ENCODE results near the gene C20orf144. TPM values are rescaled to one million over a fixed set of nuclear protein-coding genes. Genes with fewer than 3 reads are reported as not detected.

Gene C20orf144
- total and polyA plus RNA-seq, 9 of the 15 experiments (the other 6 are each of a cell fraction or from before 2014, with no cell fraction given), result 0.04 to 0.23 (median 0.11) TPM; not detected in 2

GRCh38 chr20:33663161-33664084 lies 1.3 kb downstream of the C20orf144 start (continued):
- TF ChIP-seq, protein P1, sequence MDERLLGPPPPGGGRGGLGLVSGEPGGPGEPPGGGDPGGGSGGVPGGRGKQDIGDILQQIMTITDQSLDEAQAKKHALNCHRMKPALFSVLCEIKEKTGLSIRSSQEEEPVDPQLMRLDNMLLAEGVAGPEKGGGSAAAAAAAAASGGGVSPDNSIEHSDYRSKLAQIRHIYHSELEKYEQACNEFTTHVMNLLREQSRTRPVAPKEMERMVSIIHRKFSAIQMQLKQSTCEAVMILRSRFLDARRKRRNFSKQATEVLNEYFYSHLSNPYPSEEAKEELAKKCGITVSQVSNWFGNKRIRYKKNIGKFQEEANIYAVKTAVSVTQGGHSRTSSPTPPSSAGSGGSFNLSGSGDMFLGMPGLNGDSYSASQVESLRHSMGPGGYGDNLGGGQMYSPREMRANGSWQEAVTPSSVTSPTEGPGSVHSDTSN (CRISPR knock-in tag; IDR thresholded peaks at IDR 0.05; ENCODE audit: low read depth), result no peak
- TF ChIP-seq, protein P1 (tag; conservative IDR thresholded peaks at IDR 0.05; ENCODE audit: low read depth), result no peak
- TF ChIP-seq, protein P2, sequence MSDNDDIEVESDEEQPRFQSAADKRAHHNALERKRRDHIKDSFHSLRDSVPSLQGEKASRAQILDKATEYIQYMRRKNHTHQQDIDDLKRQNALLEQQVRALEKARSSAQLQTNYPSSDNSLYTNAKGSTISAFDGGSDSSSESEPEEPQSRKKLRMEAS (CRISPR knock-in tag; IDR thresholded peaks at IDR 0.05), result no peak; the same call in 1 of the 2 replicates
- TF ChIP-seq ZNF134 (CRISPR knock-in tag; conservative IDR thresholded peaks at IDR 0.05), result no peak
- no peak for TF ChIP-seq KLF10 (CRISPR knock-in tag; IDR thresholded peaks at IDR 0.05)
- TF ChIP-seq IFI16 (CRISPR knock-in tag; IDR thresholded peaks at IDR 0.05), result no peak
- no peak for TF ChIP-seq FOXK2 (conservative IDR thresholded peaks at IDR 0.05 in 1 of 2, IDR thresholded peaks at IDR 0.05 in 1 of 2; ENCODE audit: low read depth in 2 of 2)
- TF ChIP-seq ILK (tag; IDR thresholded peaks at IDR 0.05; ENCODE audit: borderline replicate concordance, low read depth), result no peak
- TF ChIP-seq ZBTB2 (IDR thresholded peaks at IDR 0.05), result no peak
- TF ChIP-seq BCLAF1 (IDR thresholded peaks at IDR 0.05; ENCODE audit: borderline replicate concordance in 1 of 2, control insufficient read depth in 1 of 2, low read depth in 2 of 2, low read length in 1 of 2), result peak in 1 of 2 experiments; percentile 76; a peak in 1 of 4 replicates
- TF ChIP-seq HLTF (IDR thresholded peaks at IDR 0.05), result no peak
- TF ChIP-seq ZNF41 (CRISPR knock-in tag; conservative IDR thresholded peaks at IDR 0.05), result no peak
- no peak for TF ChIP-seq MTF1 (CRISPR knock-in tag; IDR thresholded peaks at IDR 0.05; ENCODE audit: borderline replicate concordance)
- TF ChIP-seq PCBP1 (IDR thresholded peaks at IDR 0.05; ENCODE audit: low read depth, low read length, poor library complexity, severe bottlenecking), result peak; percentile 78
- TF ChIP-seq, protein P3, sequence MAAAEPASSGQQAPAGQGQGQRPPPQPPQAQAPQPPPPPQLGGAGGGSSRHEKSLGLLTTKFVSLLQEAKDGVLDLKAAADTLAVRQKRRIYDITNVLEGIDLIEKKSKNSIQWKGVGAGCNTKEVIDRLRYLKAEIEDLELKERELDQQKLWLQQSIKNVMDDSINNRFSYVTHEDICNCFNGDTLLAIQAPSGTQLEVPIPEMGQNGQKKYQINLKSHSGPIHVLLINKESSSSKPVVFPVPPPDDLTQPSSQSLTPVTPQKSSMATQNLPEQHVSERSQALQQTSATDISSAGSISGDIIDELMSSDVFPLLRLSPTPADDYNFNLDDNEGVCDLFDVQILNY (CRISPR knock-in tag; IDR thresholded peaks at IDR 0.05), result no peak
- no peak for TF ChIP-seq CBFA2T2 (conservative IDR thresholded peaks at IDR 0.05)

Data from K562 (cell line).